ENCODE data around the gene DNM3. TPM values are rescaled to one million over a fixed set of nuclear protein-coding genes. Genes with fewer than 3 reads are reported as not detected.

Gene DNM3
- total and polyA plus RNA-seq, 2 of the 8 experiments (the other 6 are each of a cell fraction or from before 2014, with no cell fraction given): 2.0 to 8.5 TPM

DNA sequence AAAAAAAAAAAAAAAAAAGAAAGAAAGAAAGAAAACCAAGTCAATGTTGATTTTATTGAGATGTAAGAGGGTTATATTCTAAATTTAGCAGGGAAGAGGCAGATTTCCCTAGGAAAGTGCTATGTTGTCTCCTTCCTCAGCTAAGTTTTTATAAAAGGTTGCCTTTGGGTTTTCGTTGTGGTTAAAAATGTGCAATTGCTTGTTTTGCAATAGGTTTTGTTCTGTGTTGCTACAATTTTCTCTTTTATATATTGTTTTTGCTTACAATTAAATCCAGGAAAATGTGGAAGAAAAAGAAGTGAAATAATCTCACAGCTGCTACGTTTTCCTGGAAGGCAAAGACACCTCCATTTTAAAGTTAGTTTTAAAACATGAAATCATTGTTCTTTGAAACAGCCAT, 442.5 kb downstream of the DNM3 start:
- H4K8ac ChIP-seq (ENCODE audit: extremely low read depth, insufficient read depth, low read length): no peak overlapping the region
- H2BK15ac ChIP-seq (ENCODE audit: low read length): no peak overlapping the region
- no peak overlapping the region for H4K5ac ChIP-seq (ENCODE audit: insufficient read length, low read depth, low read length)
- H3K18ac ChIP-seq (ENCODE audit: extremely low read depth, low read length): no peak overlapping the region
- no peak overlapping the region for H3K4me3 ChIP-seq (ENCODE audit: extremely low read depth in 1 of 4, insufficient read depth in 2 of 4, low read depth in 3 of 4, low read length in 4 of 4)
- no peak overlapping the region for H4K91ac ChIP-seq (replicated peaks; ENCODE audit: insufficient read length, low read length)
- ChIA-PET CTCF (ENCODE audit: partially characterized antibody) (interaction anchor here (0.6 kb wide), 1 partner anchor 69 kb away, joined by 3 read pairs; no protein-coding TSS in a partner anchor), POLR2A (ENCODE audit: partially characterized antibody) (no interaction called here)
- peaks cover 0 to 1% (median 0%) of the 10 kb centered on the region in 4 experiments; a peak in 1 of 7 replicates for H3K27me3 ChIP-seq (replicated peaks in 1 of 4; ENCODE audit: control insufficient read depth in 3 of 4, extremely low read depth in 1 of 4, insufficient read depth in 3 of 4, low read length in 3 of 4)
- no peak overlapping the region for H2AFZ ChIP-seq (ENCODE audit: low read length)
- no peak overlapping the region for H3K14ac ChIP-seq (ENCODE audit: insufficient read length)
- peaks cover 0 to 10% (median 8%) of the 10 kb centered on the region in 4 experiments; a peak in 3 of 7 replicates for H3K4me1 ChIP-seq (replicated peaks in 1 of 4; ENCODE audit: control insufficient read depth in 3 of 4, insufficient read depth in 4 of 4, low read length in 3 of 4)
- H3K4me2 ChIP-seq (ENCODE audit: insufficient read depth in 1 of 2, low read depth in 2 of 2, low read length in 2 of 2): no peak overlapping the region
- H2AK5ac ChIP-seq (ENCODE audit: low read depth, low read length): no peak overlapping the region
- no peaks in the 10 kb centered on the region for H3K79me2 ChIP-seq (ENCODE audit: control insufficient read depth in 1 of 2, insufficient read depth in 2 of 2, low read length in 2 of 2)
- H3K23me2 ChIP-seq (ENCODE audit: low read depth, low read length): no peaks in the 10 kb centered on the region
- no peak overlapping the region for H3K27ac ChIP-seq (ENCODE audit: low read depth, low read length)
- no peak for TF ChIP-seq YY1 (IDR thresholded peaks at IDR 0.05; ENCODE audit: low read depth, low read length)
- TF ChIP-seq SP1 (IDR thresholded peaks at IDR 0.05; ENCODE audit: low read depth, low read length): no peak
- no peak for TF ChIP-seq BACH1 (IDR thresholded peaks at IDR 0.05; ENCODE audit: low read length)
- no peak for TF ChIP-seq GTF2F1 (IDR thresholded peaks at IDR 0.05; ENCODE audit: borderline replicate concordance, low read depth, low read length)
- H3K36me3 ChIP-seq (ENCODE audit: control insufficient read depth in 2 of 4, insufficient read depth in 4 of 4, low read length in 3 of 4): no peaks in the 10 kb centered on the region
- H3K9me3 ChIP-seq (ENCODE audit: insufficient read depth in 2 of 2, low read depth in 1 of 2, low read length in 1 of 2): no peaks in the 10 kb centered on the region
- no peak overlapping the region for H3K56ac ChIP-seq (replicated peaks; ENCODE audit: insufficient read length, low read depth, low read length)
- no peaks in the 10 kb centered on the region for H3K79me1 ChIP-seq (ENCODE audit: low read depth, low read length)
- no peaks in the 10 kb centered on the region for H4K20me1 ChIP-seq (replicated peaks in 1 of 2; ENCODE audit: control insufficient read depth in 1 of 2, insufficient read depth in 2 of 2, low read length in 2 of 2)
- H2BK12ac ChIP-seq (ENCODE audit: low read depth, low read length): no peak overlapping the region
- no peak overlapping the region for H2BK20ac ChIP-seq (ENCODE audit: low read length)
- H2BK5ac ChIP-seq (ENCODE audit: low read depth, low read length): no peak overlapping the region
- DNase-seq (ENCODE audit: low read depth in 1 of 2, low spot score in 2 of 2): no peak
- FAIRE-seq: no peak
- H3K23ac ChIP-seq (ENCODE audit: insufficient read length): no peak overlapping the region
- no peak overlapping the region for H2BK120ac ChIP-seq (replicated peaks; ENCODE audit: low read depth, low read length)
- 84% methylated on average over 2 of the region's 2 CpGs; no CpG with 5 or more reads in 1 of the 2 experiments for WGBS, 2 experiments (ENCODE audit: extremely low coverage in 1 of 2, insufficient coverage in 1 of 2, insufficient read length in 1 of 2, insufficient replicate concordance in 2 of 2, low coverage in 1 of 2, low lambda C conversion rate in 2 of 2, missing lambda C conversion rate in 1 of 2)
- no peak overlapping the region for H3K4ac ChIP-seq (replicated peaks; ENCODE audit: insufficient read length, low read depth, low read length)
- no peak overlapping the region for H3K9ac ChIP-seq (replicated peaks in 1 of 4; ENCODE audit: extremely low read depth in 1 of 4, low read depth in 3 of 4, low read length in 3 of 4)

All from H1 (cell line).